HG02623 (cell line): ENCODE results near the gene SACM1L.

Experiments used
- ATAC-seq: cut with Tn5 transposase; IDR thresholded peaks from one replicate; pipeline ENCODE4 v1.9.1; 2021; ENCODE audit warnings: moderate library complexity; ENCODE audit not compliant: unreplicated experiment

The SACM1L gene

DNA sequence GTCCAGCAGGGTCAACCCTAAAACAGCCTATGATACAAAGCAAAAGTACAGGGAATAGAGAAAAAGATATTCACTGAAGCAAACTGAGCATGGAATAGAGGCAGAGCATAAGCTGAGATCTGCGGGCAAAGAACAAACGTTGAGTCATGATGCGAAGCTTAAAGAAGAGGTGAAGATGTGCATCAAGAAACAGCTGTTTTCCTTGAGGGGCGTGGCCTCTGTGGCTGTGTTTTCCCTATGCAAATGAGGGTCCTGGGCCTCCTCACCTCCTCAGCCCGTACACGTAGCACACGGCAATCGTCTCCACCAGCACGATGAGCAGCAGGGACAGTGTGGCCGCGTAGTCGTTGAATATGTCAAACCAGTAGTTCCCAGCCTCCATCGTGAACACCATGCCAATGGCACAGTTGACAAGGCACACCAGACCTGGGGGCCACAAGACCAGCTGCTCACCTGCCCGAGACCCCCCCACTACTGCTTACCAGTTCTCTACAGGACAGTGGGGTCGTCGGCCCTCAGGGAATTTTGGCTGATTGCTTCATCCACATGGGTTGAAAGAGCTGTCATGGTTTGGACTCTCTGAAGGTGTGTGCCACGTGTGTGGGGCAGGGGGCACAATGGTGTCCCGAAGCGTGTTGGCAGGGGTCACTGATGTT is 73.6 kb downstream of the SACM1L start:
- ATAC-seq = no peak

DNA sequence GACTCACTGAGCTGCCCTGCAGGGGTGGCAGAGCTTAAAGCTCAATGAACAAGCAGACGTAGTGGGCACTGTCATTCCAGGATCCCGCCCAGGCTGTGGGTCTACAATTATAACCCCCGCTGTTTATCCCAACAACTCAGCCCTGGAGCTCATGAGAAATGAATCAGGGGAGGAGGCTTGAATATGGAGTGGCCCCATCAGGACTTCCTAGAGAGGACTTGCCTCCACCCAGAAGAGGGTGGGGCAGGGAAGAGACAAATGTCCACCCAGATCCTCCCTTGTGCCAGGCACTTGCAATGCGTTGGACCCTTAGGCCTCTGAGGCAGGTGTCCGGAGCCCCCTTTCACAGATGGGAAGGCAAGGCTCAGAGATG is 74.1 kb downstream of the SACM1L start:
- no peak for ATAC-seq

DNA sequence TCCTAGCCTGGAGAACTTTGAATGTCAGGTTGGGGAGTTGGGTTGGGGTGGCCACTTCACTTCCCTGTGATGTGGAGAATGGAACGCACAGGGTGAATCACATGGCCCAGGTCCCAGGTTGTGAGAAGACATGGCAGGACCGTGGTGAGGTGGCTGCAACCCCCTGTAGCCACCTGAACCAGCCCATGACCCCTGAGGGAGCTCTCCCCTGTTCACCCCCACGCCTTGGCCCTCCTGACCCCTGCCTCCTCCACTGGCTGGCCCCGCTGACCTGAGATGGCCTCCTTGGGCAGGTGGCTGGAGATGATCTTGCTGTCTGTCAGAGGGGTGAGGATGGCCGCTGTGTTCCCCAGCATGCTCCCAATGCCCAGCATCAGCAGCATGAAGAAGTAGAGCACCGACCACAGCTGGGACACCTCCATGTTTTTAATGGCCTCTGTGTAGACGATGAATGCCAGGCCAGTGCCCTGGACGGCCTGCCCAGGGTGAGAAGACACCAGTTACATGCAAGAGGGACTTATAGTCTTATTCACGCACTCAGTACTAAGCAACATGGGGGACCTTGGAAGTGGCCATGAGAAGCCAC is 76.2 kb downstream of the SACM1L start:
- no peak for ATAC-seq

DNA sequence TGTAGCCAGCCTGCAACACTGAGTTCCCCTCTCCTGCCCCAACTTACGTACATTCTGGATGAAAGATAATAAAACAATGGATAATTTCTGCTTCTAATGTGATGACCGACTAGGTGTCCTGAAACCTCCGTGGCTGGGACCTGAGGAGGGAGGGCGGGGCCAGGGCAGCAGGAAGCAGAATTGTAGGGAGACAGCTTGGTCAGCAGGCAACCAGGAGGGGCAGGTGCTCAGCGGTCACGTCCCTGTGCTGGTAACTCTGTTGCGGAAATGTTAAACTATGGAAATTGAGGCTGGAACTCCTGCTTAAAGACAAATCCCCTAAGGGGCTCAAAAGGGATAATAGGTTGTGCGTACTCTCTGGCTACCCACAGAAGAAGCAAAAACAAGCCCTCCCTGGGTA is 76.8 kb downstream of the SACM1L start:
- ATAC-seq = no peak

DNA sequence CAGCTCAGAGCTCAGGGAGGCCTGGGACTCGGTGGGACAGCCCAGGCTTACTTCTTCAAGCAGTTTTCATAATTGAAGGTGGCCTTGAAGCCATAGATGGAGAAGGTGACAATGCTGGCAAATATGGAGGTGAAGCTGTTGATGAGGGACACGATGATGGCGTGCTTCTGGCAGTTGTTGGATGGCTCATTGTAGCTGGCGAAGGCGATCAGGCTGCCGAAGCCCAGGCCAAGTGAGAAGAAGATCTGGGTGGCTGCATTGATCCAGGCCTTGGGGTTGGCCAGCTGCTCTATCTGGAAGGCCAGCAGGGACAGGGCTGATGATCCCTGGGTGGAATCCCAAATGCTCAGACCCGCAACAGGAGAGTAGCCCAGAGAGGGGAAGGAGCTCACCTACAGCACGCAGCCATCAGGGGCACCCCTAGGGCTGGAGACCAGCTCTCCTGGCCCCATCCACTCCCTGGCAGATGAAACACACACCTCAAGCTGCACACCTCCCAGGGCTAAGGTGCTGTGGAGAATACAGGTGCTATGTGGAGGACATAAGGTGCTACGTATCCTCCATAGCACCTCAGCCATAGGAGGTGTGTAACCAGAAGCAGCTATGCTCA is 82.1 kb downstream of the SACM1L start:
- no peak for ATAC-seq

DNA sequence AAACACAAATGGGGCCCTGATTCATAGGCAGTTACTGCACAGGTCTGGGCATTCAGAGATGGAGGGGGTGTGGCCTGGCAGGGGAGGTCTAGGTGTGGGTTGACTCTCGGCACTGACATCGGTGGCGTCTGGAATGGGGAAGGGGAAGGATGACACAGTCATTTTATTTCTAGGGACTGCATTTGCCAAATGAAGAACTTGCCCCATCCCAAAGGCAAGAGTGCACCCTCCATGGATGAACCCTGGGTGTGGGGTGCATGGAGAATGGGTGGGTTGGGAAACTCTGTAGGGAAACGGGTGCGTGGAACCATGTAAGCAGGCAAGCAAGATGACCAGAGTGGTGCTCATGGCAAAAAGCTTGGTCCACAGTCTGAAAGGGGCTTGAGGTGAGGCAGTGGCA is 82.6 kb downstream of the SACM1L start:
- no peak for ATAC-seq

DNA sequence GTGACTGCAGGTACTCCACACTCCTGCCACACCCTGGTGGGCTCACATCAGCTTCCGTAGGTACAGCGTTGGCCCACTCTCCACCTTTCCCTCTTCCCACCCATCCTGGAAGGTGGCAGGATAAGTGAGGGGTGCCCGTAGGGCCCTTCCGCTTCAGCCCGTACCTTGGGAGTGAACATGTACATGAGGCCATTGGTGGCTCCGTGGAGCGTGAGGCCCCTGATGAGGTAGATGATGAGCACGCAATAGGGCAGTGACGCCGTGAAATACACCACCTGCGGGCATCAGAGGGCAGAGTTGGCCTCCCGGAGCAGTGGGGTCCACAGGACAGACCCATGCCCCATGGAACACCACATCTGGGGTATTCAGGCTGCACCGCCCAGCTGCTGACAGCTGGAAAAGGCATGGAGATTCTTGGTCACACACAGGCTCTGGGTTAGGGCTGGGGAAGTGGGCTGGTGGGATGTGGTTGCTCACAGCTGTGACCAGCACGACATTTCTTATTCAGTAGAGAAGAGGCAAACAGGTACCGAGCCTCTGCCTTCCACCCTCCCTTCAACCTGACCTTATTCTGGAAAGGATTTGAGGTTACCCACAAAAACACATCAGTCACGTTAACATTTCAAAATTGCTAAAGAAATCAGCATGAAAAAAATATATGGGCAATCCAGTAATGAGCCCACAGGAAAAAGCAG is 83.3 kb downstream of the SACM1L start:
- ATAC-seq = no peak

DNA sequence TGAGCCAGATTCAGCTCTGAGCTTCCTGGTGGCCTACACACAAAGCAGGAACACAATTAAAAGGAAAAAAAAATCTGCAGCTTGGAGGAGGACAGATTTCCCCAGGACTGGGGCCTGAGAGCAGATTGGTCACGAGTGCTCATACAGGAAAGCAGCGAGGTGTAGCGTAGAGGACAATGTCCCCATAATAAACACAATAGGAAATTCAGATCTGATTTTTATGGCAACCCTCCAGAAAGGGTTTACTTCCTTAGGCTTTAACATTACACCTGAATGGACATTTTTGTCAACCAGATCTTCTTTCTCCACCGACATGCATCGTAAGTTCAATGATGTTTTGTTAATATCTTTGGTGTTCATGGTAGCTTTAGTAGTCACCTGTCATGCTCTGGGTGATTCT is 83.9 kb downstream of the SACM1L start:
- no peak for ATAC-seq

DNA sequence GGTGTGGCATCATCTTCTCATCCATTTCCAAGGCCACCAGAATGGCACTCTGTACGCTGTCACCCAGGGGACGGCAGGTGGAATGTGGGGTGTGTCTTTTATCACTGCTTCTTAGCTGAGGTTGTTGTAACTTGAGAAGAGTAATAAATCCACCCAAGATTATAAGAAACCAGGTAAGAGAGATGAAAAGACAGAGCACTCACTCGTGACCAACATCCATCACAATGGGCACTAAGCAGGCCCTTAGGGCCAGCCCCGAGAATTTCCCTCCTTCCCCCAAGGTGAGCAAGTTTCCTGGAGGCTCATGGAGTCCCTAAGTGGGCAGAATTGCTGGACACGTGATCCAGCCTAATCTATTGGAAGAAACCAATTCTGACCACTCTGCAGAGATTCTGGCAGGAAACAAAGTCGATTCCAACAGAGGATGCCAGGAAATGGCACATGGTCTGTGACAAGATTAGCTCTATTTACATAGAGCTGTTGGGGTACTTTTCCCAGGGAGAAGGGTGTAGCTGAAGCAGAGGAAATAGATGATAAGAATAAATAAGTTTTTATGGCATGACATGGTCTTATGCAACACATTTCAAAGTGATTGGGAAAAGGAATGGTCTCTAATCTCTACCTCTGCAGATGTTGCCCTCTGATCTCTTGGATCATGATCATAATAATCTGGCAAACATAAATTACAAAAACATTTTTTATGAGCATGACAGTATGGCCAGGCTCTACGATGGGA is 84.7 kb downstream of the SACM1L start:
- no peak for ATAC-seq

DNA sequence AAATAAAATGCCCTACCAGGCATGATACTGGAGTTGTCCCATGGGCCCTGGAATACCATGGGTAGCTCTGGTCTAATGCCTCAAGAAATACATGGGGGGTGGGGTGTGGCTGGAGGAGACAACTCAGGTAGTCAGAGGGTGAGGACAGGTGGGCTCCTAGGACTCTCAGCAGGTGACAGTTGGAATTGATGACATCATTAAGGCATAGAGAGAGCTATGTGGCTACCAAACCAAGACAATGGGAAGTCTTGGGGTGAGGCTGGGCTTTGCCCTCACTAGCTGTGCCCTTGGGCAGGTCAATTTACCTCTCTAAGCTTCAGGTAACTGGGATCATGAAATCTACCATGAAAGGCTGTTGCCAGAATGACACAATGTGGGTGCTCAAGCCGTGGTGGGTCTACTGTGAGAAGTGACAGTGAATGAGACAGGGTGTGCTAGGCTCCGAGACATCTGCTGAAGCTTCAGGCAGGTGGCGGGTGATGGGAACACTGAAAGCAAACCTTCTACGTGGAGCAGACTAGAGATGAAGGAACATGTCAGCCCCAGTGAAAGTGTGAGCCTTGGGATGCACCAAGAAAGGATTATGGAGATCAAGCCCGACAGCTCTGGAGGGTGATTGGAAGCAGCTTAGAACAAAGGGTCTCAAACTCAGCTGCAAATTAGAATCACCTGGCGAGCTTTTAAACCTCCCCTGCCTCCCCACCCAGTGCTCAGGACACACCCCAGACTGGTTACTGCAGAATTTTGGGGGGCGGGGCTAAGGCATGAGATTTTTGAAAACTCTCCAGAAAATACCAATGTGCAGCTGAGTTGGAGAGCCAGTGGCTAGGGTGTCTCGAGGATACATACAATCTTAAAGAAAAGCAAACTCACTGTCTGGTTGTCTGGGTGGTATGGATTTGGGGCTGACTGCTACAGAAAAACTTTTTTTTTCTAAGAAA is 85.7 kb downstream of the SACM1L start:
- no peak for ATAC-seq

DNA sequence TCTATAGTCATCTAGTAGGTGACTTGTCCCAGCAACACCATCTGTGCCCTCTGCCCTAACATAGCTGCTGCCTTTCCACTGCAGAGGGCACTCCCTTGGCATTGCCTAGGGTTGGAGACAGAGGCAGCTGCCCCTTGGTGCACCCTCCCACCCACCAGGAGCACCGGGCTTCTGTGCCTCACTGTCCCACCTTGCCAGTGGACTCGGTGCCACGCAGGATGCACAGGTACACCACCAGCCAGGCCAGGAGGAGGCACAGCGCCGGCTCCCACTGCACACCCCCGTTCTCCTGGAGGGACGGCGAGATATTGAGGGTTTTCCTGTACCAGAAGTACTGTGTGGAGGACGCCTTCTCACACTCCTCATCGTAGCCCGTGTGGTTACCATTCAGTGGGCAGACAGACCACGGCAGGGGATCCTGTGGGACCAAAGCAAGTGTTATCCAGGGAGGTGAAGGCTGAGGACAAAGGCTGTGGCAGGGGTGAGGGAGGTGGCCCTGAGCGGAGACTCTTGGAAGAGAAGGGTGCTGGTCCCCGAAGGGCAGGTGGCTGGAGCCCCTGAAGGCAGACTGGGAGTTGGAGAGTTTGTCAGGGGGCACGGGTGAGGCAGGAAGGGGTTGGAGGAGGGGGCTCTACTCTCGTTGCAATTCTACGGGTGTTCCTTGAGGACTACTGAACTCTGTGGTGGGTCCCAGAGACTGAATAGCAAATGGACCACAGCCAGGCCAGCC is 86.5 kb downstream of the SACM1L start:
- ATAC-seq = no peak

DNA sequence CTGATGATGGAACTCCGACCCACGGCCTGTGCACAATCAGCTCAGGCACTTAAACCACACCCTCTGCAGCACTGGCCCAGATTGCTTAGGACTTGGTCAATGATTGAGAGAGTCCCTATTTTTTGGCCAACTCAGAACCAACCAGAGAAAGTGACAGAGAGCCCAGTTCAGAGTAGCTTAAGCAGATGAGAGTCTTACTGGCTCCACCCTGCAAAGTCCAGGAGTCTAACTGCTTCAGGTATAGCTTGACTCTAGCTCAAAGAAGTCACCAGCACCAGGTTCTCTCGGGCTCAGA is 87.1 kb downstream of the SACM1L start:
- ATAC-seq = no peak

DNA sequence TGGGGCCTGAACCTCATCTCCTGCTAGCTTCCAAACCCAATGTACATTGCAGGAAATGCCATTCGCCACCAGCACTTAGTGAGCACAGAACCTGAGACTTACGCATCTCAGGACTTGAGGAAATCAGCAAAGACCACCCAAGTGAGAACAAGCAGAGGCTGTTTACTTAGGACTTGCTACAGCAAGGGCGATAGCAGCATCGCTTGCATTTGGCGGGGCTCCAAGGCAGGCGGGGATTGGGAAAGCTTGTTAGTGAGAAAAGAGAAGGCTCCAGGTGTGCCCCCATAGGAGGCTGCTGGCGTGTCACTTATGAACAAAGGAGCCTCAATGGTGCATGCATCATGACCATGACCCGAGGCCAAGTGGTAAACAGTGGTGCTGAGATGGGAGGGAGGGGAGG is 87.4 kb downstream of the SACM1L start:
- no peak for ATAC-seq

DNA sequence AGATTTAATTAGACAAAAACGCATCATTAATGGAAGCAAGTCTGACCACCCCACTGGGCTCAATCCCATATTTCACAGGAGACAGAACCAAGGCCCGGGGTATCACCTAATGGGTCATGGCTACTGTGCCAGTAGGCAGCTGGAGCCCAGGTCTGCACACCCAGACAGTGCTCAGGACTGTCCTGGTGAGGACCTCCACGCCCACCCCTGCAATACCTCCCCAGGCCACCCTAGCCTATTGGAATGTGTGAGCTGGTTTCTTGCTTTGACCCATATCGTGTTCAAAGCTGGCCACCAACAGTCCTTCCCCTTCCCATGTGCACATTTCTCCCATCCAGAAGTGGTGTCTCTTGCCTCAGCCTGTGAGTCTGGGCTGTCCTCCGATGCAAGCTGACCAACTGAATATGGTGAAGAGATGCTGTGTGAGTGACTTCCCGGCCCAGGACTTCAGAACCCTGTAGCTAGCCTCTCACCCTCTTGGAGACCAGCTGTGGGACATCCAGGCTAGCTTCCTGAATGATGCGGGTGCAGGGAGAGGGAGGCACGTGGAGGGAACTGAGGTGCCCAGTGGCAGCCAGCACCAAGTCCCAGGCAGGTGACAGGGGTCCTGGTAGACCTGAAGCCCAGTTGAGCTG is 88.0 kb downstream of the SACM1L start:
- ATAC-seq = no peak

DNA sequence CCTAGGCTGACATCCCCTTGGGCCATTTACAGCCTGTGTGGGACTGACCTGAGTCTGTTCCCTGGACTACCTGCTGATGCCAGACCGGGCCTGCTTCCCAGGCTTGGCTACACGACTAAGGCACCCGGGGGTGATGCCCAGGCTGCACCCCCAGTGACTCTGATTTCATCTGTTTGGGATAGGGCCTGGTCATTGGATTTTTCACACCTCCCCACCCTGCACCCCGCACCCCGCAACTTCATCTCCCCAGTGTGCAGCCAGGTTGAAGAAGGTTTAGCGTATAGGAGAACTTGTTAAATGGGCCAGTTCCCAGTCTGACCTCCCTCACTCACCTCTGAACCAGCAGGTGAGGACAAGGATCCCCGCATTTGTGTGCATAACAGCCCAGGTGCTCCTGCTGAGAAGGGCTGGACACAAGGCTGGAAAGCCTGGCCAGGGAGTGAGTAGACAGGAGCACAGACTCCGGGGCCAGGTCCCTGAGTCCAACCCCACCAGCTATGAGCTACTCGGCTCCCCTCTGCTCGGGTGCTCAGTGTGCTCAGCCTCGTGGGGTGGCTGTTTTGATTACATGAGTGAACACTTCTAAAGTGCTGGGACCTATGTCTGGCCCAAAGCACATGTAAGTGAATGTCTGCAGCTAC is 88.7 kb downstream of the SACM1L start:
- no peak for ATAC-seq

DNA sequence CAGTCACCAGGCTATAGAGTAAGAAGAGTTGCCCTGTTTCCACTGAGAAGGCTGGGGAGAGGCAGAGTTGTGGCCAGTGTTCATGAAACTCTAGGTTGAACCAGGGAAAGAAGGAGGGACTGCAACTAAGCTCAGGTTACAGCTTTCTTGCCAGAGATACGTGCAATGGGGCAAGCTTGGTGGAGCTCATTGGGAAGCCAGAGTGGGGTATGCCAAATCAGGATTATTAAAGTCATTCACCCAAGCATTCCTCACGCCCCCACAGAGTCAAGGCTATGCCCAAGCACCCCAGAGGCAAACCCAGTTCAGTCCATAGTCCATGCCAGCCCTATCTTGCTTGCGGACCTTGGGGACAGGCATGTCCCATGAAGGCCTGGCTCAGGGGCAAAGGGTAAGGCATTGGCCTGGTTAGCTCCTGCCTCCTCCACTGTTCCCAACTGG is 89.6 kb downstream of the SACM1L start:
- ATAC-seq = no peak

DNA sequence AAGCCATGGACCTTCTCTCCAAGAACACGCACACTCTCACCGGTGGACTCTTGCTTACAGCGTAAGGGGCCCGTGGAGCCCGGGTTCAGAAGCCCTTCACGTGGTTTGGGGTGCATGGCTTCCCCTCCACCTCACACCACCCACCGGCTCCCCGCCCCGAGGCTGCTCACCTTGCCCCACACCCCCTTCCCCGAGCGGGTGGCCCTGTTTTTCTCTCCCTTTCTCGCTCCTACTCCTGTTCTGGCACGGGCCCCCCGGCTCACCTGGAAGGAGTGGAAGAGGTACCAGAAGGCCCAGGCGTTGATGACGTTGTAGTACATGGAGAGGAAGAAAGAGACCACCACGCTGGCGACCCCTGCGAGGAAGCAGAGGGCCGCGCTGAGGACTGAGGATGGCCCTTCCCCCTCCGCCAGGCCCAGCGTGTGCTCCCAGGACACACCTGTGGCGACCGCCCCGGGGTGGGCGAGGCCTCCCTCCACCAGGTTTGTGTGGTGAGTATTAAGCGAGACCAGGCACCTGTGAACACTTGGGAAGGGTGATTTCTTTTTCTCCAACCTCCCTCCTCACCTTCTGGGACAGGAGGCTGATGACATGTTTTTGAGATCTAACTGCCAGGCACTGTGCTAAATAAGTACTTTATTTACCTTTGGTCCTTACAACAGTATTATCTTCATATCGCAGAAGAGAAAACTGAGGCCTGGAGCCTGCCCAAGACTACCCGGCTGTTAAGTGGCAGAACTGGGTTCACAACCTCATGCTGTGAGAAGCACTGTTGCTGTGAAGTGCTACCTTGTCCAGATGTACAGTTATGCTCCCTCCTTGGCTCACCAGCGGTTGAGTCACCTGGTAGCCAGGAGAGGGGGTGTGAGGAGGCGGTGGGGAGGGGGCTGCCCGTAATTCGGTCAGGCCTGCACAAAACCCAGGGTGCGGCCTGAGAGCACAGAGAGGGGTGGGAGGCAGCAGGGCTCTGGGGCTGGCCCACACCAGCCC is 90.8 kb downstream of the SACM1L start:
- ATAC-seq = no peak

DNA sequence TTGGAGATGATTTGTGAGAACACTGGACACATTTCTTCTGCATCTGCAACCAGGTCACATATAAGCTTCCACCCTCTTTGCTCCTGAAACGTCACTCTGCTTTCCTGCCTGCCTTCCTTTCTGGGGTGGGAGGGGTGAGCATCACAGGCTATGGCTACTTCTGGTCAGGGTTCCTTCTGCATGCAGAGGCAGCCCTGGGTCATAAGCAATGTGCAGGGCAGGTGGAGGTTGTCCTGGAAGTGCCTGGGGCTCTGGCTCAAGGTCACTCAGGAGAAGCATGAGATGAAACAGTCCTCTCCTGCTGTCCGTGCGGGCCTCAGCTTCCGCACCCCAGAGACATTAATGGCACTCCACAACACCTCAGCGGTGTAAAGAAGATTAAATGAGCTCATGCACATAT is 92.1 kb downstream of the SACM1L start:
- no peak for ATAC-seq
